Colonic mucosa (tissue), 4 donors: ENCODE measurements around the gene SPEF2. TPM values are rescaled to one million over a fixed set of nuclear protein-coding genes. Genes with fewer than 3 reads are reported as not detected.

Source experiments
- DNase-seq: peaks from one replicate; pipeline ENCODE4 v3.0.0-alpha.2; 2020
- H3K27ac ChIP-seq: fragments of 200-600 bp; one replicate; pipeline ENCODE4 v1.8.0; 2021
- H3K27me3 ChIP-seq: fragments of 200-600 bp; one replicate; pipeline ENCODE4 v1.8.0; 2021
- H3K36me3 ChIP-seq: fragments of 200-600 bp; one replicate; pipeline ENCODE4 v1.8.0; 2021
- H3K4me1 ChIP-seq: fragments of 200-600 bp; one replicate; pipeline ENCODE4 v1.8.0; 2021; ENCODE audit warnings: mild to moderate bottlenecking
- H3K4me3 ChIP-seq: fragments of 200-600 bp; one replicate; pipeline ENCODE4 v1.8.0; 2021
- H3K9ac ChIP-seq, 2 donors: one replicate each; pipeline ENCODE4 v1.7.0; 2013; ENCODE audit warnings: control low read depth in 2 of 2, low read depth in 2 of 2, low read length in 2 of 2
- H3K9me3 ChIP-seq: fragments of 200-600 bp; one replicate; pipeline ENCODE4 v1.8.0; 2021
- intact Hi-C: fragments of 100-400 bp; cut with DNase I; formaldehyde crosslinking; loops from one replicate; pipeline ENCODE4 v1.14.1; 2022
- total RNA-seq, 2 donors: library from RNA; stranded (reverse); fragmentation: NEBNext Ultra II Directional in 1 of 2; extraction: Animal tissue kit (Norgen Biotek cat#: 25700) in 1 of 2; gene quantifications; one replicate each; pipeline ENCODE4 v1.2.1, GENCODE V29; 2021
- TF ChIP-seq, protein P1 (sequence below): fragments of 200-600 bp; IDR thresholded peaks from one replicate; pipeline ENCODE4 v1.8.0; 2022; ENCODE audit warnings: antibody characterized with exemption, mild to moderate bottlenecking
- donor health status: healthy.
- donor health status: DM: no; HTN: no; CAD: no.
- donor health status: DM: no; HTN: no; CAD: no.

SPEF2 gene
- total RNA-seq, 2 donors from 2014 or later: 3.3 to 6.0 TPM

DNA sequence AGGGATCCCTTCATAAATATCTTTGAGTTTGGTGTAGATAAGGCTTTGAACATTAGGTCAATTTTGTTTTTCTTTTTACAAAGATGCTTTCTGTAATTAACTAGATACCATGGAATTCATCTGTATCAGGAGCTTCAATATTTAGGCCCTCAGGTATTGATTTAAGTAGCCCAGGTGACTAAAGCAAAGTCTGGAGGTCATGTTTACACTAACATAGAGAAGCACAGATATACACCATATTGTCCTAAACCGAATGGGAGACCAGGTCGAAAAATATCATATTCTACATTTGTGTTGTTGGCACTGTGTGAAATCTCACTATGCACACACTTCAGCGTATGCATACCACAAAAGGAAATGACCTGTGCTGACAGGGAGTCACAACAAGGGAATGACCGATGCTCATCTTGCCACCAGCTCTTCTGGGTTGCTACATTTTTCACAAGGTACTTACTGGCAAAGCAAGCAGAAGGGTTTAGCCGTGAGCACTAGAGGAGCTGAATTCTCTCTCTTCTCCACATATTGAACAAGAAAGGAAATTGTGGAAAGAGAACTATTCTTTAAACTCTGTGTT, 140.6 kb downstream of the SPEF2 start:
- TF ChIP-seq, protein P1, sequence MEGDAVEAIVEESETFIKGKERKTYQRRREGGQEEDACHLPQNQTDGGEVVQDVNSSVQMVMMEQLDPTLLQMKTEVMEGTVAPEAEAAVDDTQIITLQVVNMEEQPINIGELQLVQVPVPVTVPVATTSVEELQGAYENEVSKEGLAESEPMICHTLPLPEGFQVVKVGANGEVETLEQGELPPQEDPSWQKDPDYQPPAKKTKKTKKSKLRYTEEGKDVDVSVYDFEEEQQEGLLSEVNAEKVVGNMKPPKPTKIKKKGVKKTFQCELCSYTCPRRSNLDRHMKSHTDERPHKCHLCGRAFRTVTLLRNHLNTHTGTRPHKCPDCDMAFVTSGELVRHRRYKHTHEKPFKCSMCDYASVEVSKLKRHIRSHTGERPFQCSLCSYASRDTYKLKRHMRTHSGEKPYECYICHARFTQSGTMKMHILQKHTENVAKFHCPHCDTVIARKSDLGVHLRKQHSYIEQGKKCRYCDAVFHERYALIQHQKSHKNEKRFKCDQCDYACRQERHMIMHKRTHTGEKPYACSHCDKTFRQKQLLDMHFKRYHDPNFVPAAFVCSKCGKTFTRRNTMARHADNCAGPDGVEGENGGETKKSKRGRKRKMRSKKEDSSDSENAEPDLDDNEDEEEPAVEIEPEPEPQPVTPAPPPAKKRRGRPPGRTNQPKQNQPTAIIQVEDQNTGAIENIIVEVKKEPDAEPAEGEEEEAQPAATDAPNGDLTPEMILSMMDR: no peak
- no peaks in the 10 kb centered on the region for H3K27me3 ChIP-seq
- H3K27ac ChIP-seq: no peak overlapping the region
- no peak for DNase-seq
- H3K4me3 ChIP-seq: no peak overlapping the region
- H3K9ac ChIP-seq: no peak overlapping the region
- H3K4me1 ChIP-seq: no peaks in the 10 kb centered on the region
- H3K9me3 ChIP-seq: no peaks in the 10 kb centered on the region
- intact Hi-C loops: no loop called here
- H3K36me3 ChIP-seq: no peaks in the 10 kb centered on the region

DNA sequence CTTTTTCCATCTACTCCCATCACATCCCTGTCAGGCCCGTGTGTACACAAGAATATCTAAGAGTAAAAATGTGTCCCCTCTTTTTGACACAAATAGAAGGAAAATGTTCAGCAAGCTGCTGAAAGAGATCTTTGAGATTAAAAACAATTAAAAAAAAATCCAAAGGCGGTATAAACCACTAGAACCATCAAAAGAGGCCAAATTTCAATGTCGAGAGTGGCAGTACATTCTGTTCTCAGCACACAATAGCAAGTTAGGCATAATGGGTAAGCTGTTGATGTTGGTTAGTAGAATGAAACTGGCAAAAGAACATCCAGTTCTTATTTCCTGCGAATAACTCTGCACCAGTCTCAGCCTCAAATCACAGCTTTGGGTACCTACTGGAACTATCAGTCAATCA, 143.9 kb downstream of the SPEF2 start:
- Histone ChIP-seq H3K27me3 (no peaks in the 10 kb centered on the region), H3K4me3 (no peak overlapping the region), H3K4me1 (no peaks in the 10 kb centered on the region), H3K9me3 (no peaks in the 10 kb centered on the region), H3K27ac (no peak overlapping the region), H3K36me3 (no peaks in the 10 kb centered on the region), H3K9ac (no peak overlapping the region)
- TF ChIP-seq, protein P1: no peak
- no peak for DNase-seq
- intact Hi-C loops: no loop called here

DNA sequence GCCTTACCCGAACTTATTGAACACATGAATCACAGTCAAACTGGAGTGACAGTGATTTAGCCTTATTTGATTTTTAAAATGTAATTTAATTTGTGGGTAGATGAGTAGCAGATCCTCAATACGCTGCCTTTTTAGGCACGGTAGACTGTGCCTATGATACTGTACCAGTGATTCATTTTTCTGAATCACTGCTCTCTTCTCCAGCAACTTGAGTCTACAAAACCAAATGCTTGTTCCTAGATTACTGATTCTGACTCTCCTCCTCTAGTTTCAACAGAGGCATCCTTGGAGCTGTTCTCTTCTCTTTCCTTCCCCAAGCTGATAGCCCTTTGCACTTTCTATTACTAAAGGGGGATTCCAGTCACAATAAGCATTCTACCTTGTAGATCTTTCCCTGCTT, 144.7 kb downstream of the SPEF2 start:
- no peak overlapping the region for H3K27ac ChIP-seq
- no peaks in the 10 kb centered on the region for H3K4me1 ChIP-seq
- H3K9ac ChIP-seq: no peak overlapping the region
- no peak overlapping the region for H3K4me3 ChIP-seq
- no peaks in the 10 kb centered on the region for H3K27me3 ChIP-seq
- no peak for DNase-seq
- TF ChIP-seq, protein P1: no peak
- intact Hi-C loops: no loop called here
- H3K36me3 ChIP-seq: no peaks in the 10 kb centered on the region
- H3K9me3 ChIP-seq: no peaks in the 10 kb centered on the region

DNA sequence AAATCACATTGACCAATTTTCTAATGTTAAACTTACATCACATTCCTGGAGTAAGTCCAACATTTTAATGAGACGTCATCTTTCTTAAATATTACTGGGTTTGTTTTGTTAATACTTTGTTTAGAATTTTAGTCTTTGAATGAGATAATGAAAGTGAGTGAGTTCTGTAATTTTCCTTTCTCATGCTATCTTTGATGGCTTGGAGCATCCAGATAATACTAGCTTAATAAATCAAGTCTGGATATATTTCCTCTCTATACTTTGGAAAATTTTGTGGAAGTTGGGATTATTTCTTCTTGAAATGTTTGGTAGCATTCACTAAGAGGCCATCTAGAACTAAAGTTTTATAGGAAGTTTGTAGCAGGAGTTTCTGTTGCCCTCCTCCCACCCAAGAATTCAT, 148.3 kb downstream of the SPEF2 start:
- DNase-seq: no peak
- no peak overlapping the region for H3K9ac ChIP-seq
- TF ChIP-seq, protein P1: no peak
- no peaks in the 10 kb centered on the region for H3K9me3 ChIP-seq
- H3K27ac ChIP-seq: no peak overlapping the region
- intact Hi-C loops: no loop called here
- H3K4me1 ChIP-seq: no peaks in the 10 kb centered on the region
- no peaks in the 10 kb centered on the region for H3K36me3 ChIP-seq
- no peaks in the 10 kb centered on the region for H3K27me3 ChIP-seq
- H3K4me3 ChIP-seq: no peak overlapping the region

DNA sequence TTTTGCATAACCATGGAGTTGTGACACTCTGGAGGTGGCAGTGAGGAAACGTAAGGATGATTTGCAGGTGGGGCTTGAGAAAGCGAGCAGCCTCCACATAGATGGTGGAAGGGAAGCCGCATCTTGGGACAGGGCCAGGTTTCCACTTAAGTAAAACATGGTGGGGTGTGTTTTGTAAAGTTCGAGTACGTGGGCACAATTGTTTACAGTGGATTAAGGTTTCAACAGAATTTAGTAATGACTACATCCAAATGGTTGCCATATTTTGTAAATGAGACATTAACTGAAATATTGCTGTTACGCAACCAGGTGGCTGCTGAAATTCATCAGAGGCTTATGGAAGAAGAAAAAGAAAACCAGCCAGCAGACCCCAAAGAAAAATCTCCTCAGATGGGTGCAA, 153.6 kb downstream of the SPEF2 start:
- Histone ChIP-seq H3K27me3 (no peaks in the 10 kb centered on the region), H3K9ac (no peak overlapping the region), H3K9me3 (no peaks in the 10 kb centered on the region), H3K27ac (no peak overlapping the region), H3K4me1 (no peaks in the 10 kb centered on the region), H3K4me3 (no peak overlapping the region), H3K36me3 (no peaks in the 10 kb centered on the region)
- TF ChIP-seq, protein P1: no peak
- DNase-seq: no peak
- intact Hi-C loops: no loop called here
